ENCODE results near the gene CDH11. TPM values are rescaled to one million over a fixed set of nuclear protein-coding genes. Genes with fewer than 3 reads are reported as not detected.

Gene CDH11
- total RNA-seq, 6 experiments from 2014 or later, result 1.2 to 6.6 (median 3.0) TPM

DNA sequence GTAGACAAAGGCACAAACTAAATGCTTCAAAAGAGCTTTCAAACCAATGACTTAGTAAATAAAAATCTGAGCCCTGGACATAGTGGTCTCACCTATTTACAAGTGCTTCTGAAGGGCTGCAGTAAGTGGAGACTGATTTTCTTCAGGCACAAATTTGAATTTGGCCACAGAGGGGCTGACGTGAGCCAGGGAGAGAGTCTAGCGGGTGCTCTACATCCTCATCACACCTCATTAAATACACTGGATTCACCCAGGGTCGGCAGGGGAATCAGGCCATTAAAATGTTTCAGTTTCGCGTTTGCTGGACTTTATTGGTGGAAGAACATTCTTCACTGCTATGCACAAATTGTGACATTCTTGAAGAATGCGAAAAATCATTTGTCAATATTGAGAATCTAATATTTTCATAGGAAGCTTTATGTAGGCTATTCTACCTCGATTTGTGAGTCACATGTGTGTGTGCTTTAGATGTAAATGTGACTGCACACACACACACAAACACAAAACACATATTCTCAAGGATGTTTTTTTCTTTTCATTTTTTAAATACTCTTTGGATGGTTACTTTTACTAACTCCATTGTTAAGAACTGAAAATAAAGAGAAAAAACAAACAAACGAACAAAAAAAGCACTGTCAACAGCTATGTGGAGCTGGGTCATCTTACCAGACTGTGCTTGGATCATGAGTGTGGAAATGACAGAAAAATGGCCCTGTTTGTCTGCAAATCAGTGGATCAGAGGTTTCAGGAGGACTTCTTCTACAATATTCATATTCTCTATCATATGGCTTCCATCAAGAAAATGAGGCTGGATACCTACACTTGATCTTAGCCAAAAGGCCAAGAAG, 58.9 kb downstream of the CDH11 start:
- H3K4me1 ChIP-seq, result no peaks in the 10 kb centered on the region
- H3K9me3 ChIP-seq, result no peaks in the 10 kb centered on the region
- TF ChIP-seq POLR2A (IDR thresholded peaks at IDR 0.05), result no peak
- TF ChIP-seq, protein P1, sequence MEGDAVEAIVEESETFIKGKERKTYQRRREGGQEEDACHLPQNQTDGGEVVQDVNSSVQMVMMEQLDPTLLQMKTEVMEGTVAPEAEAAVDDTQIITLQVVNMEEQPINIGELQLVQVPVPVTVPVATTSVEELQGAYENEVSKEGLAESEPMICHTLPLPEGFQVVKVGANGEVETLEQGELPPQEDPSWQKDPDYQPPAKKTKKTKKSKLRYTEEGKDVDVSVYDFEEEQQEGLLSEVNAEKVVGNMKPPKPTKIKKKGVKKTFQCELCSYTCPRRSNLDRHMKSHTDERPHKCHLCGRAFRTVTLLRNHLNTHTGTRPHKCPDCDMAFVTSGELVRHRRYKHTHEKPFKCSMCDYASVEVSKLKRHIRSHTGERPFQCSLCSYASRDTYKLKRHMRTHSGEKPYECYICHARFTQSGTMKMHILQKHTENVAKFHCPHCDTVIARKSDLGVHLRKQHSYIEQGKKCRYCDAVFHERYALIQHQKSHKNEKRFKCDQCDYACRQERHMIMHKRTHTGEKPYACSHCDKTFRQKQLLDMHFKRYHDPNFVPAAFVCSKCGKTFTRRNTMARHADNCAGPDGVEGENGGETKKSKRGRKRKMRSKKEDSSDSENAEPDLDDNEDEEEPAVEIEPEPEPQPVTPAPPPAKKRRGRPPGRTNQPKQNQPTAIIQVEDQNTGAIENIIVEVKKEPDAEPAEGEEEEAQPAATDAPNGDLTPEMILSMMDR (IDR thresholded peaks at IDR 0.05), result no peak
- H3K4me3 ChIP-seq, result no peak overlapping the region
- DNase-seq (no peak), ATAC-seq (no peak)
- intact Hi-C loops (cut with DNase I), result no loop called here
- 50% methylated on average over 8 of the region's 8 CpGs for WGBS (ENCODE audit: insufficient coverage, low coverage, low lambda C conversion rate, missing lambda C conversion rate)
- no peak overlapping the region for H3K27ac ChIP-seq
- H3K27me3 ChIP-seq, result no peaks in the 10 kb centered on the region
- H3K36me3 ChIP-seq, result no peaks in the 10 kb centered on the region

DNA sequence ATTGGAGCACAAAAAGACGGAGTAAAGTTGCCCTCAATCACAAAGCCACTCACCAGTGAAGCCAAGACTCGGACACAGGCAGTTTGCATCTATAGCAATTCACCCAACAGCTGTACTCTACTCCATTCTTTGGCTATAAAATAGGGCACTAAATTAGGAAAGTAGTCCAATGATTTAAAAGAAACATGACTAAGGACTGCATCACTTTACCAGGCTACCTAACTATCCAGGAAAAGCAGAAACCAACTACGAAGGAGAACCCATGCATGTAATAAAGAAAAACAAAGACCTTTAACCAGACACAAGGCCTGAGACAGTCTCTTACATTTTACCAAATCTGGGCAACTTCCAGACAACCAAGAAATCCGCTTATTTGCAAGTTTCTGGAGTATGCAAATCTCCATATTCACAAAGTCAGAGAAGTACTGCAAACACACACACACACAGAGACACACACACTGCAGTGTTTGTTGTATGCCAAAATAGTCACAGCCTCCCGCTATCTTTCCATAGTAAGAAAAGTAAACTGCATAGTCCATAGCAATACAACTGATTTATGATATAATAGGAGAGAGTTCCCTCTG, 59.8 kb downstream of the CDH11 start:
- Histone ChIP-seq H3K27ac (no peak overlapping the region), H3K27me3 (no peaks in the 10 kb centered on the region), H3K4me3 (no peak overlapping the region), H3K9me3 (no peaks in the 10 kb centered on the region), H3K4me1 (no peaks in the 10 kb centered on the region), H3K36me3 (no peaks in the 10 kb centered on the region)
- WGBS (ENCODE audit: insufficient coverage, low coverage, low lambda C conversion rate, missing lambda C conversion rate), result 32% methylated on average over 5 of the region's 5 CpGs
- intact Hi-C loops (cut with DNase I), result no loop called here
- TF ChIP-seq, protein P1 (IDR thresholded peaks at IDR 0.05), result no peak
- TF ChIP-seq POLR2A (IDR thresholded peaks at IDR 0.05), result no peak
- DNase-seq (no peak), ATAC-seq (no peak)

DNA sequence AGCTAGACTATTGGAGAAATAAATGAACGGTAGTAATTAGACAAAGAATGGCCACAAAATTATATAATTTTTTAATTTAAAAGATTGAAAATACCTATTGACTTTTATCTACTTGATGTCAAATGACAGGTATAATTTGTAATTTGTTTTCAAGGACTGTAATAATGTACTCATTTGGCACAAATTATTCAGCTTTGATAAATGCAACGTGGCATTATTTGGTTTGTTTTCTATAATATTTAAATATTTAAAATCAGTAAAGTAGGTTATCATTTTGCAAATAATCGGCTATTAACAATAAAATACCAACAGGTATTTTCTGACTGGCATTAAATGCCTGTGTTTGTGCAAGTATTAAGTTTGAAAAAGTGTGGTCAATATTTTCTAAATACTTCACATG, 60.6 kb downstream of the CDH11 start:
- Histone ChIP-seq H3K4me1 (no peaks in the 10 kb centered on the region), H3K4me3 (no peak overlapping the region), H3K27me3 (no peaks in the 10 kb centered on the region), H3K36me3 (no peaks in the 10 kb centered on the region), H3K27ac (no peak overlapping the region), H3K9me3 (no peaks in the 10 kb centered on the region)
- ATAC-seq (no peak), DNase-seq (no peak)
- intact Hi-C loops (cut with DNase I), result no loop called here
- TF ChIP-seq, protein P1 (IDR thresholded peaks at IDR 0.05), result no peak
- TF ChIP-seq POLR2A (IDR thresholded peaks at IDR 0.05), result no peak
- 28% methylated on average over 3 of the region's 3 CpGs for WGBS (ENCODE audit: insufficient coverage, low coverage, low lambda C conversion rate, missing lambda C conversion rate)

GRCh38 chr16:65059406-65059980, 62.4 kb downstream of the CDH11 start:
- intact Hi-C loops (cut with DNase I), result loop anchor here in 1 of 2 donors (10.0 kb wide), 1 partner anchor 55 kb away; no protein-coding TSS in a partner anchor
- WGBS (ENCODE audit: insufficient coverage, low coverage, low lambda C conversion rate, missing lambda C conversion rate), result 49% methylated on average over 15 of the region's 15 CpGs
- Histone ChIP-seq H3K4me3 (no peak overlapping the region), H3K4me1 (no peaks in the 10 kb centered on the region), H3K9me3 (no peaks in the 10 kb centered on the region), H3K36me3 (no peaks in the 10 kb centered on the region), H3K27ac (no peak overlapping the region), H3K27me3 (no peaks in the 10 kb centered on the region)
- ATAC-seq, result no peak
- no peak for DNase-seq
- TF ChIP-seq, protein P1 (IDR thresholded peaks at IDR 0.05), result no peak
- TF ChIP-seq POLR2A (IDR thresholded peaks at IDR 0.05), result no peak
